SU-DHL-6 (cell line): ENCODE results near the gene AGBL4.

Source experiments
- H2AFZ ChIP-seq: fragments of 200-600 bp; sonication (generic); 2 replicates; pipeline ENCODE4 v1.6.1; 2014; ENCODE audit warnings: low read depth, mild to moderate bottlenecking, moderate library complexity, mixed read lengths, antibody characterized with exemption, low read length; ENCODE audit not compliant: severe bottlenecking
- H3F3A ChIP-seq: fragments of 200-600 bp; shearing (Covaris generic); 2 replicates; pipeline ENCODE4 v1.6.0; 2016; ENCODE audit warnings: antibody characterized with exemption, mild to moderate bottlenecking; ENCODE audit not compliant: insufficient read depth
- H3K27ac ChIP-seq: fragments of 200-600 bp; sonication (generic); 2 replicates; pipeline ENCODE4 v1.5.1; 2016; ENCODE audit warnings: low read depth, mild to moderate bottlenecking, low read length, moderate library complexity, mixed read lengths
- H3K27me3 ChIP-seq: fragments of 200-600 bp; sonication (generic), shearing (Covaris generic); 2 replicates; pipeline ENCODE4 v1.6.0; 2014; ENCODE audit warnings: mild to moderate bottlenecking, low read length
- H3K36me3 ChIP-seq: fragments of 200-600 bp; sonication (generic); 2 replicates; pipeline ENCODE4 v1.6.1; 2014; ENCODE audit warnings: mild to moderate bottlenecking, low read length, mixed read lengths
- H3K4me2 ChIP-seq: fragments of 300-600, 200-600 bp; shearing (Covaris generic), sonication (generic); 2 replicates; pipeline ENCODE4 v1.6.0; 2014; ENCODE audit warnings: low read length, low read depth, mild to moderate bottlenecking; ENCODE audit not compliant: poor library complexity, severe bottlenecking
- H3K4me3 ChIP-seq: fragments of 200-600 bp; sonication (generic); 2 replicates; pipeline ENCODE4 v1.5.1; 2014; ENCODE audit warnings: antibody characterized with exemption, low read length, mild to moderate bottlenecking, mixed read lengths; ENCODE audit not compliant: insufficient read depth, poor library complexity, severe bottlenecking
- H3K79me2 ChIP-seq: fragments of 200-600 bp; sonication (generic); 2 replicates; pipeline ENCODE4 v1.6.1; 2014; ENCODE audit warnings: mild to moderate bottlenecking, low read length, moderate library complexity; ENCODE audit not compliant: insufficient read depth
- H3K9ac ChIP-seq: fragments of 200-600 bp; sonication (generic); 2 replicates; pipeline ENCODE4 v1.7.0; 2014; ENCODE audit warnings: mild to moderate bottlenecking, low read length
- H3K9me2 ChIP-seq: fragments of 200-600 bp; sonication (generic); replicated peaks from 2 replicates; pipeline ENCODE4 v1.6.1; 2014; ENCODE audit warnings: low read length; ENCODE audit not compliant: insufficient read depth
- H3K9me3 ChIP-seq: fragments of 200-600 bp; sonication (generic); 2 replicates; pipeline ENCODE4 v1.6.1; 2014; ENCODE audit warnings: low read length, mixed read lengths; ENCODE audit not compliant: insufficient read depth
- H4K20me1 ChIP-seq: fragments of 200-600 bp; sonication (generic); 2 replicates; pipeline ENCODE4 v1.6.1; 2014; ENCODE audit warnings: low read depth, mild to moderate bottlenecking, antibody characterized with exemption, low read length, moderate library complexity, mixed read lengths
- CTCF ChIP-seq: fragments of 200-600 bp; sonication (generic); IDR thresholded peaks from one replicate; pipeline ENCODE4 v1.5.1; 2017; ENCODE audit warnings: antibody characterized with exemption, mild to moderate bottlenecking, low read length, moderate library complexity; ENCODE audit not compliant: insufficient read depth, poor library complexity, severe bottlenecking
- EZH2phosphoT487 ChIP-seq: fragments of 200-600 bp; sonication (generic), shearing (Covaris generic); conservative IDR thresholded peaks from 2 replicates; pipeline ENCODE4 v1.6.1; 2018; ENCODE audit warnings: mild to moderate bottlenecking, antibody characterized with exemption, low read length, moderate library complexity, mixed read lengths

AGBL4 gene

GRCh38 chr1:49181033-49181432, 842.7 kb downstream of the AGBL4 start:
- Histone ChIP-seq H3K4me3 (no peak overlapping the region), H3K4me2 (no peak overlapping the region), H3K9ac (no peak overlapping the region), H3F3A (no peaks in the 10 kb centered on the region), H3K9me2 (no peaks in the 10 kb centered on the region), H3K36me3 (no peaks in the 10 kb centered on the region), H3K27ac (no peak overlapping the region), H2AFZ (no peak overlapping the region), H3K27me3 (no peaks in the 10 kb centered on the region), H3K79me2 (no peaks in the 10 kb centered on the region), H3K9me3 (no peaks in the 10 kb centered on the region), H4K20me1 (no peaks in the 10 kb centered on the region)
- TF ChIP-seq CTCF (no peak), EZH2phosphoT487 (no peak)

GRCh38 chr1:49171941-49172593, 851.7 kb downstream of the AGBL4 start:
- Histone ChIP-seq H3K9me2 (no peaks in the 10 kb centered on the region), H2AFZ (no peak overlapping the region), H3K36me3 (no peaks in the 10 kb centered on the region), H4K20me1 (no peaks in the 10 kb centered on the region), H3K27ac (no peak overlapping the region), H3K9ac (no peak overlapping the region), H3K79me2 (no peaks in the 10 kb centered on the region), H3K4me2 (no peak overlapping the region), H3K27me3 (no peaks in the 10 kb centered on the region), H3F3A (no peaks in the 10 kb centered on the region), H3K9me3 (no peaks in the 10 kb centered on the region), H3K4me3 (no peak overlapping the region)
- TF ChIP-seq EZH2phosphoT487 (no peak), CTCF (no peak)

GRCh38 chr1:49166031-49166430, 857.7 kb downstream of the AGBL4 start:
- Histone ChIP-seq H3K4me3 (no peak overlapping the region), H3F3A (no peaks in the 10 kb centered on the region), H3K4me2 (no peak overlapping the region), H3K27me3 (no peaks in the 10 kb centered on the region), H3K27ac (no peak overlapping the region), H3K9ac (no peak overlapping the region), H3K79me2 (no peaks in the 10 kb centered on the region), H4K20me1 (no peaks in the 10 kb centered on the region), H2AFZ (no peak overlapping the region), H3K36me3 (no peaks in the 10 kb centered on the region), H3K9me2 (no peaks in the 10 kb centered on the region), H3K9me3 (no peaks in the 10 kb centered on the region)
- TF ChIP-seq CTCF, result no peak
- TF ChIP-seq EZH2phosphoT487, result no peak

- Histone ChIP-seq H3F3A (no peaks in the 10 kb centered on the region), H3K27me3 (no peaks in the 10 kb centered on the region), H3K27ac (no peak overlapping the region), H3K9ac (no peak overlapping the region), H3K79me2 (no peaks in the 10 kb centered on the region), H3K36me3 (no peaks in the 10 kb centered on the region), H3K4me3 (no peak overlapping the region), H3K9me2 (no peaks in the 10 kb centered on the region), H2AFZ (no peak overlapping the region), H3K9me3 (no peaks in the 10 kb centered on the region), H3K4me2 (no peak overlapping the region), H4K20me1 (no peaks in the 10 kb centered on the region)
- TF ChIP-seq CTCF (no peak), EZH2phosphoT487 (no peak)
Observed at GRCh38 chr1:49163031-49163430, 860.7 kb downstream of the AGBL4 start.
